Smooth muscle cell (in vitro differentiated cells): ENCODE measurements around the gene JADE2. TPM values are rescaled to one million over a fixed set of nuclear protein-coding genes. Genes with fewer than 3 reads are reported as not detected.

Source experiments
- DNase-seq: peaks from one replicate; lab custom pipeline; 2025; ENCODE audit not compliant: unreplicated experiment; lab: John Stamatoyannopoulos, UW
- H2AFZ ChIP-seq: fragments of 200-600 bp; sonication (generic); 2 replicates; pipeline ENCODE4 v1.6.0; 2016; ENCODE audit warnings: antibody characterized with exemption, low read depth, mild to moderate bottlenecking
- H3F3A ChIP-seq: fragments of 200-600 bp; sonication (generic); 2 replicates; pipeline ENCODE4 v1.6.0; 2017; ENCODE audit warnings: antibody characterized with exemption, low read depth
- H3K27ac ChIP-seq: fragments of 200-600 bp; sonication (generic); 2 replicates; pipeline ENCODE4 v1.5.1; 2016; ENCODE audit warnings: low read depth, mild to moderate bottlenecking
- H3K27me3 ChIP-seq: fragments of 200-600 bp; sonication (generic); 2 replicates; pipeline ENCODE4 v1.6.1; 2016; ENCODE audit warnings: low read depth, mild to moderate bottlenecking
- H3K36me3 ChIP-seq: fragments of 200-600 bp; sonication (generic); 2 replicates; pipeline ENCODE4 v1.5.1; 2016; ENCODE audit warnings: low read depth
- H3K4me1 ChIP-seq: fragments of 200-600 bp; sonication (generic); 2 replicates; pipeline ENCODE4 v1.5.1; 2016; ENCODE audit warnings: low read depth
- H3K4me2 ChIP-seq: fragments of 200-600 bp; sonication (generic); 2 replicates; pipeline ENCODE4 v1.6.0; 2016; ENCODE audit warnings: mild to moderate bottlenecking
- H3K4me3 ChIP-seq: fragments of 200-600 bp; sonication (generic); 2 replicates; pipeline ENCODE4 v1.5.1; 2016; ENCODE audit warnings: mild to moderate bottlenecking
- H3K79me2 ChIP-seq: fragments of 200-600 bp; sonication (generic); 2 replicates; pipeline ENCODE4 v1.6.0; 2016; ENCODE audit warnings: low read depth, mild to moderate bottlenecking
- H3K9ac ChIP-seq: fragments of 200-600 bp; sonication (generic); 2 replicates; pipeline ENCODE4 v1.6.0; 2016; ENCODE audit warnings: low read depth
- H3K9me3 ChIP-seq: fragments of 200-600 bp; sonication (generic); replicated peaks from 2 replicates; pipeline ENCODE4 v1.5.1; 2016; ENCODE audit warnings: low read depth
- H4K20me1 ChIP-seq: fragments of 200-600 bp; sonication (generic); 2 replicates; pipeline ENCODE4 v1.6.0; 2016; ENCODE audit warnings: low read depth
- CTCF ChIP-seq: fragments of 200-600 bp; sonication (generic); IDR thresholded peaks from 2 replicates; pipeline ENCODE4 v1.5.1; 2017; ENCODE audit warnings: borderline replicate concordance, mild to moderate bottlenecking, antibody characterized with exemption; ENCODE audit not compliant: insufficient read depth, poor library complexity, severe bottlenecking
- WGBS: methylation state at CpG from one replicate; pipeline ENCODE4 v1.1.7; 2016; ENCODE audit warnings: low lambda C conversion rate; 5-methylcytosine and 5-hydroxymethylcytosine counted together
- polyA plus RNA-seq: library from polyadenylated mRNA; unstranded; fragments of >200 nt; fragmentation: Nextera tagmentation; extraction: Ambion mirVana; gene quantifications from 2 replicates; pipeline ENCODE4 v1.2.1, GENCODE V29; 2016
- total RNA-seq: library from RNA; depleted of rRNA; stranded (reverse); fragments of >200 nt; gene quantifications from 2 replicates; pipeline ENCODE4 v1.2.3, GENCODE V29; 2014

JADE2 gene
- total and polyA plus RNA-seq, 2 experiments from 2014 or later: 4.3 to 18.0 TPM

- Histone ChIP-seq H3K9me3 (no peaks in the 10 kb centered on the region), H3K79me2 (no peaks in the 10 kb centered on the region), H3F3A (no peaks in the 10 kb centered on the region), H4K20me1 (no peaks in the 10 kb centered on the region), H3K27ac (peak overlapping the region; percentile 35), H2AFZ (no peak overlapping the region), H3K4me1 (no peaks in the 10 kb centered on the region), H3K4me3 (no peak overlapping the region), H3K9ac (no peak overlapping the region), H3K36me3 (peaks cover 5% of the 10 kb centered on the region), H3K4me2 (peak overlapping the region; percentile 62), H3K27me3 (no peaks in the 10 kb centered on the region)
- no peak for DNase-seq
- no peak for TF ChIP-seq CTCF
- 67% methylated on average over 3 of the region's 3 CpGs for WGBS
Observed at GRCh38 chr5:134600600-134600999, 75.1 kb downstream of the JADE2 start.

- Histone ChIP-seq H4K20me1 (no peaks in the 10 kb centered on the region), H3F3A (no peaks in the 10 kb centered on the region), H3K36me3 (peaks cover 24% of the 10 kb centered on the region), H3K9me3 (no peaks in the 10 kb centered on the region), H3K4me1 (no peaks in the 10 kb centered on the region), H3K4me3 (no peak overlapping the region), H3K9ac (no peak overlapping the region), H3K4me2 (no peak overlapping the region), H3K79me2 (no peaks in the 10 kb centered on the region), H3K27ac (peak overlapping the region; percentile 41), H2AFZ (no peak overlapping the region), H3K27me3 (no peaks in the 10 kb centered on the region)
- 22% methylated on average over 1 of the region's 1 CpG for WGBS
- no peak for DNase-seq
- TF ChIP-seq CTCF: no peak
Observed at GRCh38 chr5:134603059-134603458, 77.6 kb downstream of the JADE2 start.

- no peak for DNase-seq
- no peak for TF ChIP-seq CTCF
- WGBS: 97% methylated on average over 1 of the region's 1 CpG
- Histone ChIP-seq H3K27ac (no peak overlapping the region), H2AFZ (no peak overlapping the region), H3K36me3 (peaks cover 38% of the 10 kb centered on the region), H3K9me3 (no peaks in the 10 kb centered on the region), H3K79me2 (no peaks in the 10 kb centered on the region), H3K9ac (no peak overlapping the region), H3F3A (no peaks in the 10 kb centered on the region), H3K4me2 (no peak overlapping the region), H3K27me3 (no peaks in the 10 kb centered on the region), H4K20me1 (no peaks in the 10 kb centered on the region), H3K4me3 (no peak overlapping the region), H3K4me1 (no peaks in the 10 kb centered on the region)
Observed at GRCh38 chr5:134604908-134605307, 79.4 kb downstream of the JADE2 start.

GRCh38 chr5:134606726-134607125 lies 81.3 kb downstream of the JADE2 start:
- Histone ChIP-seq H3K9ac (no peak overlapping the region), H3K4me2 (no peak overlapping the region), H4K20me1 (no peaks in the 10 kb centered on the region), H3K4me1 (no peaks in the 10 kb centered on the region), H3K79me2 (no peaks in the 10 kb centered on the region), H2AFZ (no peak overlapping the region), H3K27ac (no peak overlapping the region), H3K4me3 (no peak overlapping the region), H3K9me3 (no peaks in the 10 kb centered on the region), H3F3A (no peaks in the 10 kb centered on the region), H3K27me3 (no peaks in the 10 kb centered on the region), H3K36me3 (peaks cover 45% of the 10 kb centered on the region)
- WGBS: 95% methylated on average over 5 of the region's 5 CpGs
- no peak for TF ChIP-seq CTCF
- no peak for DNase-seq
